ENCODE data around the gene MEF2B. TPM values are rescaled to one million over a fixed set of nuclear protein-coding genes. Genes with fewer than 3 reads are reported as not detected.

Gene MEF2B
- total RNA-seq, 1 experiment from 2014 or later = 1.3 TPM

DNA sequence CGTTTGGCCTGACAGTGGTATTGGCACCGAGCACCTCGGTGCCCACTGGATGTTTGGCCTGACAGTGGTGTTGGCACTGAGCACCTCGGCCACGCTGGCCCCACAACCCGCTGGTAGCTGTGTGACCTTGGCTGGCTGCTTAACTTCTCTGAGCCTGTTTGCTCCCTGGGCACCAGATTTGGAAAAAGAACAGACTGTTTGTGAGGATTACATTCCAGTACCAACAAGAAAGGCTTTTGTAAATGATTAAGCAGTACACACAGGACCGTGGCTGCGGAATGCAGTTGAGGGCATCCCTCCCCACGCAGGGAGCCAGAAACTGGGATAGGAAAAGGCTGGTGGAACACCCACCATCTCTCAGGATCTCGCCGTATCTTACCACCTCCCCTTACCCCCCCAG, 74.4 kb downstream of the MEF2B start:
- DNase-seq = no peak
- H2AFZ ChIP-seq (ENCODE audit: low read length) = no peak overlapping the region
- no peak overlapping the region for H3K4me2 ChIP-seq (ENCODE audit: insufficient read depth, insufficient read length, low read length)

More for the DNA sequence above, 74.4 kb downstream of the MEF2B start:
- Histone ChIP-seq H2AK5ac (ENCODE audit: insufficient read length, low read length) (no peak overlapping the region), H3K4me1 (ENCODE audit: insufficient read depth, low read length) (no peaks in the 10 kb centered on the region; the same call in 1 of the 2 replicates), H3K9ac (ENCODE audit: extremely low read depth, insufficient read length, low read length) (no peak overlapping the region), H3K14ac (ENCODE audit: insufficient read depth, low read length) (no peak overlapping the region), H2BK12ac (ENCODE audit: insufficient read length, low read depth, low read length) (no peak overlapping the region), H2BK120ac (ENCODE audit: low read depth, low read length, poor library complexity, severe bottlenecking) (no peak overlapping the region), H3K23me2 (ENCODE audit: insufficient read length, low read depth, low read length, poor library complexity, severe bottlenecking) (no peaks in the 10 kb centered on the region), H2BK20ac (ENCODE audit: low read depth, low read length, poor library complexity, severe bottlenecking) (no peak overlapping the region), H3K23ac (ENCODE audit: insufficient read length, low read depth, low read length) (no peak overlapping the region), H3T11ph (ENCODE audit: low read length) (no peak overlapping the region), H3K79me2 (ENCODE audit: insufficient read depth, low read length) (no peaks in the 10 kb centered on the region), H3K27me3 (ENCODE audit: insufficient read depth, low read length) (no peaks in the 10 kb centered on the region; the same call in 1 of the 2 replicates), H3K56ac (ENCODE audit: insufficient read length, low read depth, low read length) (no peak overlapping the region), H2BK5ac (ENCODE audit: insufficient read length, low read length) (no peak overlapping the region), H3K79me1 (ENCODE audit: insufficient read depth, low read depth, low read length, poor library complexity, severe bottlenecking) (no peaks in the 10 kb centered on the region), H4K91ac (ENCODE audit: insufficient read length, low read depth, low read length) (no peak overlapping the region), H3K18ac (ENCODE audit: insufficient read length, low read depth, low read length) (no peak overlapping the region), H4K8ac (replicated peaks; ENCODE audit: insufficient read length, low read depth, low read length) (no peak overlapping the region), H3K9me3 (ENCODE audit: control insufficient read depth, low read depth, low read length) (no peaks in the 10 kb centered on the region), H4K5ac (ENCODE audit: insufficient read length, low read depth, low read length) (no peak overlapping the region), H2BK15ac (ENCODE audit: low read depth, low read length) (no peak overlapping the region), H4K20me1 (ENCODE audit: control insufficient read depth, insufficient read depth, insufficient read length) (no peaks in the 10 kb centered on the region), H3K4ac (ENCODE audit: low read depth, low read length) (no peak overlapping the region), H3K27ac (ENCODE audit: insufficient read length, low read depth, low read length) (no peak overlapping the region)
- no CpG with 5 or more reads among the region's 11 CpGs for WGBS (ENCODE audit: extremely low coverage, insufficient read length, low lambda C conversion rate)
- Mint-ChIP-seq H3K27ac (no peak overlapping the region), H3K9me3 (no peaks in the 10 kb centered on the region), H3K36me3 (ENCODE audit: insufficient read depth in 1 of 3, low read depth in 3 of 3) (no peaks in the 10 kb centered on the region), H3K4me1 (peaks cover 8 to 13% of the 10 kb centered on the region in 2 experiments), H3K4me3 (no peak overlapping the region), H3K27me3 (ENCODE audit: low read depth) (peaks cover 29% of the 10 kb centered on the region)
- TF ChIP-seq, protein P1, sequence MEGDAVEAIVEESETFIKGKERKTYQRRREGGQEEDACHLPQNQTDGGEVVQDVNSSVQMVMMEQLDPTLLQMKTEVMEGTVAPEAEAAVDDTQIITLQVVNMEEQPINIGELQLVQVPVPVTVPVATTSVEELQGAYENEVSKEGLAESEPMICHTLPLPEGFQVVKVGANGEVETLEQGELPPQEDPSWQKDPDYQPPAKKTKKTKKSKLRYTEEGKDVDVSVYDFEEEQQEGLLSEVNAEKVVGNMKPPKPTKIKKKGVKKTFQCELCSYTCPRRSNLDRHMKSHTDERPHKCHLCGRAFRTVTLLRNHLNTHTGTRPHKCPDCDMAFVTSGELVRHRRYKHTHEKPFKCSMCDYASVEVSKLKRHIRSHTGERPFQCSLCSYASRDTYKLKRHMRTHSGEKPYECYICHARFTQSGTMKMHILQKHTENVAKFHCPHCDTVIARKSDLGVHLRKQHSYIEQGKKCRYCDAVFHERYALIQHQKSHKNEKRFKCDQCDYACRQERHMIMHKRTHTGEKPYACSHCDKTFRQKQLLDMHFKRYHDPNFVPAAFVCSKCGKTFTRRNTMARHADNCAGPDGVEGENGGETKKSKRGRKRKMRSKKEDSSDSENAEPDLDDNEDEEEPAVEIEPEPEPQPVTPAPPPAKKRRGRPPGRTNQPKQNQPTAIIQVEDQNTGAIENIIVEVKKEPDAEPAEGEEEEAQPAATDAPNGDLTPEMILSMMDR (conservative IDR thresholded peaks at IDR 0.05) = no peak

Other genes with a start within 250 kb of the MEF2B start
- 19.6 and 20.2 TPM in 2 replicates for gene HOMER3, start 229.0 kb downstream of the MEF2B start, total RNA-seq (2021)
- 95.2 and 102 TPM in 2 replicates for gene SUGP2, start 136.7 kb downstream of the MEF2B start, total RNA-seq (2021)
- gene ARMC6, start 136.7 kb downstream of the MEF2B start, total RNA-seq (2021) = 66.5 and 69.0 TPM in 2 replicates
- gene SLC25A42, start 106.3 kb downstream of the MEF2B start, total RNA-seq (2021) = 3.6 and 3.7 TPM in 2 replicates
- gene TMEM161A, start 31.8 kb downstream of the MEF2B start, total RNA-seq (2021) = 40.9 and 41.7 TPM in 2 replicates
- 20.4 and 21.7 TPM in 2 replicates for gene BORCS8, start 21.9 kb upstream of the MEF2B start, total RNA-seq (2021)
- gene RFXANK, start 22.0 kb upstream of the MEF2B start, total RNA-seq (2021) = 78.9 and 81.8 TPM in 2 replicates
- gene NR2C2AP, start 33.2 kb upstream of the MEF2B start, total RNA-seq (2021) = 30.7 and 31.7 TPM in 2 replicates
- gene NCAN, start 41.7 kb upstream of the MEF2B start, total RNA-seq (2021) = 1.5 and 1.6 TPM in 2 replicates
- 3.2 and 3.5 TPM in 2 replicates for gene TM6SF2, start 103.0 kb upstream of the MEF2B start, total RNA-seq (2021)
- 99.7 and 103 TPM in 2 replicates for gene SUGP1, start 150.2 kb upstream of the MEF2B start, total RNA-seq (2021)
- 48.4 and 55.3 TPM in 2 replicates for gene MAU2, start 150.6 kb upstream of the MEF2B start, total RNA-seq (2021)
- gene GATAD2A, start 235.4 kb upstream of the MEF2B start, total RNA-seq (2021) = 189 and 198 TPM in 2 replicates

Data from H9 (cell line).